Peyer's patch (tissue), 4 donors: ENCODE data around the gene EYA2.

Source experiments
- POLR2A ChIP-seq, 2 donors: fragments of 450-650 bp; IDR thresholded peaks; one replicate each; pipeline ENCODE4 v1.5.1; 2017; ENCODE audit warnings: antibody characterized with exemption in 2 of 2, mild to moderate bottlenecking in 2 of 2, moderate library complexity in 2 of 2
- TF ChIP-seq, protein P1 (sequence below), 6 experiments: fragments of 450-650 bp in 4 of 6; fragments of 200-600 bp in 2 of 6; sonication (generic) in 1 of 6; IDR thresholded peaks; one replicate each; pipeline ENCODE4 v1.5.1; 2017 to 2019; ENCODE audit warnings: antibody characterized with exemption in 6 of 6, mild to moderate bottlenecking in 3 of 6, moderate library complexity in 1 of 6

DNA sequence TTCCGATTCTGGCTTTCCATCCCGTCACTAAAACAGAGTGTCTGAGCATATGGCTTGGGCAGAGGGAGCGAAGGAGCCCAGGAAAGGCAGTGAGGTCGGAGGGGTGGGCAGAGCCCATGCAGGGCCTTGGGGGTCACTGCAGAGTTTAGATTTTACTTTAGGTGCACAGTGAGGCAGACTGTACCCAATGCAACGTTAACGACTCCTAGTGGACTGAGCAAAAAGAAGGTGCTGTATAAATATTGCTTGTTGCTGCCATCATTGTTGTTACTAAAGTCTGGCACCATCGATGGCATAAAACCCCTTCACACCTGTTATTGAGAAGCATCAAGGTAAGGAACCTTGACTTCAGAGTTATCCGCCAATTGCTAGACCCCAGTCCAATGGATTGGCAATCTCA is 119.0 kb downstream of the EYA2 start:
- TF ChIP-seq, protein P1, sequence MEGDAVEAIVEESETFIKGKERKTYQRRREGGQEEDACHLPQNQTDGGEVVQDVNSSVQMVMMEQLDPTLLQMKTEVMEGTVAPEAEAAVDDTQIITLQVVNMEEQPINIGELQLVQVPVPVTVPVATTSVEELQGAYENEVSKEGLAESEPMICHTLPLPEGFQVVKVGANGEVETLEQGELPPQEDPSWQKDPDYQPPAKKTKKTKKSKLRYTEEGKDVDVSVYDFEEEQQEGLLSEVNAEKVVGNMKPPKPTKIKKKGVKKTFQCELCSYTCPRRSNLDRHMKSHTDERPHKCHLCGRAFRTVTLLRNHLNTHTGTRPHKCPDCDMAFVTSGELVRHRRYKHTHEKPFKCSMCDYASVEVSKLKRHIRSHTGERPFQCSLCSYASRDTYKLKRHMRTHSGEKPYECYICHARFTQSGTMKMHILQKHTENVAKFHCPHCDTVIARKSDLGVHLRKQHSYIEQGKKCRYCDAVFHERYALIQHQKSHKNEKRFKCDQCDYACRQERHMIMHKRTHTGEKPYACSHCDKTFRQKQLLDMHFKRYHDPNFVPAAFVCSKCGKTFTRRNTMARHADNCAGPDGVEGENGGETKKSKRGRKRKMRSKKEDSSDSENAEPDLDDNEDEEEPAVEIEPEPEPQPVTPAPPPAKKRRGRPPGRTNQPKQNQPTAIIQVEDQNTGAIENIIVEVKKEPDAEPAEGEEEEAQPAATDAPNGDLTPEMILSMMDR (IDR thresholded peaks at IDR 0.05): no peak
- no peak for TF ChIP-seq POLR2A (IDR thresholded peaks at IDR 0.05)
